Measurements from ENCODE around the gene TMEM54.

Gene TMEM54

GRCh38 chr1:32868085-32868484 lies 33.1 kb downstream of the TMEM54 start:
- no peak overlapping the region for H3K4me3 ChIP-seq (ENCODE audit: low read depth, low read length)
- TF ChIP-seq CTCF (conservative IDR thresholded peaks at IDR 0.05; ENCODE audit: low read depth, low read length) = no peak
- DNase-seq (ENCODE audit: low read depth) = no peak

- H3K4me3 ChIP-seq (ENCODE audit: low read depth, low read length) = no peak overlapping the region
- DNase-seq (ENCODE audit: low read depth) = no peak
- no peak for TF ChIP-seq CTCF (conservative IDR thresholded peaks at IDR 0.05; ENCODE audit: low read depth, low read length)
Observed at GRCh38 chr1:32867671-32868070, 33.5 kb downstream of the TMEM54 start.

GRCh38 chr1:32867151-32867550 lies 34.0 kb downstream of the TMEM54 start:
- TF ChIP-seq CTCF (conservative IDR thresholded peaks at IDR 0.05; ENCODE audit: low read depth, low read length) = no peak
- H3K4me3 ChIP-seq (ENCODE audit: low read depth, low read length) = no peak overlapping the region
- DNase-seq (ENCODE audit: low read depth) = no peak

GRCh38 chr1:32865639-32866405 lies 35.4 kb downstream of the TMEM54 start:
- DNase-seq (ENCODE audit: low read depth) = no peak
- no peak for TF ChIP-seq CTCF (conservative IDR thresholded peaks at IDR 0.05; ENCODE audit: low read depth, low read length)
- no peak overlapping the region for H3K4me3 ChIP-seq (ENCODE audit: low read depth, low read length)

GRCh38 chr1:32864375-32865019 lies 36.7 kb downstream of the TMEM54 start:
- no peak for TF ChIP-seq CTCF (conservative IDR thresholded peaks at IDR 0.05; ENCODE audit: low read depth, low read length)
- no peak for DNase-seq (ENCODE audit: low read depth)
- H3K4me3 ChIP-seq (ENCODE audit: low read depth, low read length) = no peak overlapping the region

- no peak for DNase-seq (ENCODE audit: low read depth)
- no peak for TF ChIP-seq CTCF (conservative IDR thresholded peaks at IDR 0.05; ENCODE audit: low read depth, low read length)
- no peak overlapping the region for H3K4me3 ChIP-seq (ENCODE audit: low read depth, low read length)
Observed at GRCh38 chr1:32863881-32864245, 37.3 kb downstream of the TMEM54 start.

Measured in choroid plexus epithelial cell (primary cell).